NCI-H146 treated with DMSO at 0.1 percent for 48 hours (cell line): ENCODE measurements around the gene NR2F6.
"Not testable (repeated sequence)": the region's sequence is repeated elsewhere in the genome, so short reads cannot be mapped to it uniquely, and the experiment has no call there.

ENCODE experiments used
- DNase-seq: peaks from one replicate; lab custom pipeline; 2025; ENCODE audit not compliant: unreplicated experiment; lab: John Stamatoyannopoulos, UW

Gene NR2F6

DNA sequence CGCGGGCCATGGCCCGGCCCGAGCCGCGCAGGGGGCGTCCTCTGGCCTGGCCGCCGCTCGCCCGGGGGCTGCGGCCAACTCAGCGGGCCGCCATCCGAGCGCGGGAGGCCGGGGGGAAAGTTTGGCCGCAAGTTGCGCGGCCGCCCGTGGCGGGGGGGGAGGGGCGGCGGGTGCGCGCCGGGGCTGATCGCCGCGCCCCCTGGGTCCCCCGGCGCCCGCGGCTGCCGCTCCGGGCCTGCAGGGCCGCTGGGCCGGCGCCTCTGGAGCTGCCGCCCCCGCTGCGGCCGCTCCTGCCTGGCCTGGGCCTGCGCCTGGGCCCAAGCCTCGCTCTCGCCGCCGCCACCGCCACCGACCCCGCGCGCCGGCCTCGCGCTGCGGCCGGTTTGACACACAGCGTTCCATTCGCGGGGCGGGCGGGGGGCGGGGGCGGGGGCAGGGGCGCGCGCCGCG is at the start of gene NR2F6:
NR2F6 (minus strand) TSS at position 385 of the 450 bp plus-strand sequence. CDS start 699 bp downstream, outside the sequence.
- DNase-seq, result no peak

DNA sequence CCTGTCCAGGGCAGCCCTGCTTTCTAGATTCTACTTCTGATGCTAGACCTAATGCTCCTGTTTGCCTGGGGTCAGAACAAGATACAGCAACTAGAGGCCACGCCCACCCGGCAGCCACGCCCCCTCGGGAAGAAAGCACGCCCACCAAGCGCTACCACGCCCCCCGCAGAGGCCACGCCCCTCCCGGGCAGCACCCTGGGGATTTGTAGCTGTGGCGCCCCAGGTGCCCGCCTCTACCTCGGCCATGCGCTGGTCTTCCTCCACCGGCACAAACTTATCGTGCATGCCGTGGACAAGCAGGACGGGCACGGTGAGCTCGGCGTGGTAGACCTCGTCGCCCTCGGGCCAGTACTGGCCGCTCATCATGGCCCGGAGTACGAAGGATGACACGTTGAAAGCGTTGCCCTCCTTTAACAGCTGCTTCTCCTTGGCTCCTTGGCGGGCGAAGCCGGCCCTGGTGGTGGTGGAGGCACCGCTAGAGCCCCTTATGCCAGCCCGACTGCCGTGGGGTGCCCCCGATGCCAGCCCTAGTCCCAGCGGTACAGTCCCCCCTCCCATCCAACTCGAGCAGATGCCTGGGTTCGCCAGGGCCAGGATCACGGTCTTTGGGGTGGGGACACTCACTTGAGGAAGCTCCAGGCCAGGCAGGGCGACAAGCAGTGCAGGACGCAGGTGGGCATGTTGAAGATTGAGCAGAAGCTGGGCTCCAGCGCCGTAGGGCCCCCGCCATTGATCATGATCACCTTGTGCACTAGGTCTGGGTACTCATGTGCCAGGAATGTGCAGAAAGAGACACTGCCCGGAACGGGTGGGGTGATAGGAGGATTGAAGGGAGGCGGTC is 48.6 kb upstream of the NR2F6 start:
- no peak for DNase-seq

DNA sequence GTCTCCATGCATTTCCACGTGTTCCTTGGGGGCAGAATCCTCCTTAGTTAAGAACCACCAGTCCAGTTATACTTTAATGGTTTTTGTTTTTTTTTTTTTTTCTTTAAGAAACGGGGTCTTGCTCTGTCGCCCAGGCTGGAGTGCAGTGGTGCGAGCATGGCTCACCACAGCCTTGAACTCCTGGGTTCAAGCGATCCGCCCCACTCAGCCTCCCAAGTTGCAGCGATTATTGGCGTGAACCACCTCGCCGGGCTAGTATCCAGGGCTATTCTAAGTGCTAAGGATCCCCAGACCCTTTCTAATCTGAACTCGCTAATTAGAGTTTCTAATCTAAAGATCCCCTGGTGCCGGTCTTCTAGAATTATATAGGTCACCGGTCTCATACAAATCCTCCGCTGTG is 47.9 kb upstream of the NR2F6 start:
- DNase-seq, result no peak

DNA sequence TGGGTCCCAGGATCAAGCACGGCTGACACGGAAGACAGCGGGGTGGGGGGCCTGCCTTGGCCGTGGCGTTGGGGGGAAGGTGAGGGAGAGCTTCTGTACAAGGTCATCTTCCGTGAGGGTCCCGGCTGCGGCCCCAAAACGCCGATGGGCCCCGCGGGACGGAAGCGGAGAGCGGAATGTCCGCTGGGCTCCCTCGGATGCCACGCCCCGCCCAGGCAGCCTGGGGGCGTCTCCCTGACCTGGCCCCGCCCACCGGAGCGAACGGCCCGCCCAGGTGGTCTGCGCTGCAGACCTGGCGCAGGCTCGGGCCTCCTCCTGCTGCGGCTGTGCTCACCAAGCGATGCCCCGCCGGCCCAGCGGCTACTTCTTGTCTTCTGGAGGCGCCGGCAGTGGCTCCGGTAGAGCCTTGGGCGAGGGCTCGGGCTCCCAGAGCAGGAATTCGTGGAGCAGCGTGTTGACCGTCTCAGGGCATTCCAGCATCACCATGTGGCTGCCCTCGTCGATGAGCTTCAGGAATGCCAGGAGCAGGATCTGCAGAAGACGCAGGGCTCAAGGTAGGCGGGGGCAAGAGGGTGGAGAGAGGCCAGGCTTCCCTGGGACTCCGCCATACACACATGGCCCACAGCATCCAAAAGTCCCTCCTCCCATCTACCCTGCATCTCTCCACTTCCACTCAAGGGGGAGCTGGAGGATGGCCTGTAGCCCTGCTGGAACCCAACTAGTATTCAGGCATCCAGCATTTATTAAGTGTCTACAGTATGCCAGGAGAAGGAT is 46.8 kb upstream of the NR2F6 start:
- DNase-seq, result peak; percentile 86

DNA sequence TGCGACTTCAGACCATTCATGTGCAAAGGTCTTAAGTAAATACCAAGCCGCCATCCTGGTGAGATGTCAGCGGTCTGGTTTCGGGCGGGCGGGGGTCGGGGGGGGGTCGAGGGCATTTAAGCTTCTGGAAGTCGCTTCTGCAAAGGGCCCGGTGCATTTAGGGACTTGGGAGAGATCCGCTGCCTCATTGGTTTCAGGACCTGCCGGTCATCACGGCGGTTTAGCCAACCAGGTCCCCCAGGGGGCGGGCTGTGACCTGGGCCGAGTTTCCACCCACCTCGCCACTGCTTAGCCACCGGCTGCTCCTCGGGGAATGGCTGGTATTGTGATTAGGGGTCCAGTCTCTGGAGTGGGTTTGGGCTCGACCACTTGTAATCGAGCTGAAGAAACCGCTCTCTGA is 43.8 kb upstream of the NR2F6 start:
- DNase-seq, result peak; percentile 32

DNA sequence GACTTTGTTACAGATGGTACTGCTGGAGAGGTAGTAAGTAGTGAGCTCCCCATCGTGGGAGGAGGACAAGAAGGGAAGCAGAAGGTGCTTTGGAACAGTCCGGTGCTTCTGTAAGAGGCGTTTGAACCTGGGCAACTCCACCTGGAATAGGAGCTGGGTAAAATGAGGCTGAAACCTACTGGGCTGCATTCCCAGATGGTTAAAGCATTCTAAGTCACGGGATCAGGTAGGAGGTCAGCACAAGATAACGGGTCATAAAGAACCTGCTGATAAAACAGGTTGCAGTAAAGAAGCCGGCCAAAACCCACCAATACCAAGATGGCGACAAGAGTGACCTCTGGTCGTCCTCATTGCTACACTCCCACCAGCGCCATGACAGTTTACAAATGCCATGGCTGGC is 41.0 kb upstream of the NR2F6 start:
- no peak for DNase-seq

DNA sequence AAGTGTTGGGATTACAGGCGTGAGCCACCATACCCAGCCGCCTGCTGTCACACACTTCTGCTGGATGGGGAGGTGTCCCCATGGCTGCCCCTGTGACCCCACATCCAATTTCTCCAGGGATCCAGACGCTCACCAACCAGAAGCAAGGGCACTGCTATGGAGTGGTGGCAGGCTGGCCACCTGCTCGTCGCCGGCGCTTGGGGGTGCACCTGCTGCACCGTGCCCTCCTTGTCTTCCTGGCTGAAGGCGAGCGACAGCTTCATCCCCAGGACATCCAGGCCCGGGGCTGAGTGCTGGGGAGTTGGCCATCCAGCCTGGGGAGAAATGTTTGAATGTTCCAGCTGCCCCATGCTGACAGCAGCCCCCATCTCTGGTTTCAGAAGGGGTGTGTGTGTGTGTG is 40.5 kb upstream of the NR2F6 start:
- no peak for DNase-seq

DNA sequence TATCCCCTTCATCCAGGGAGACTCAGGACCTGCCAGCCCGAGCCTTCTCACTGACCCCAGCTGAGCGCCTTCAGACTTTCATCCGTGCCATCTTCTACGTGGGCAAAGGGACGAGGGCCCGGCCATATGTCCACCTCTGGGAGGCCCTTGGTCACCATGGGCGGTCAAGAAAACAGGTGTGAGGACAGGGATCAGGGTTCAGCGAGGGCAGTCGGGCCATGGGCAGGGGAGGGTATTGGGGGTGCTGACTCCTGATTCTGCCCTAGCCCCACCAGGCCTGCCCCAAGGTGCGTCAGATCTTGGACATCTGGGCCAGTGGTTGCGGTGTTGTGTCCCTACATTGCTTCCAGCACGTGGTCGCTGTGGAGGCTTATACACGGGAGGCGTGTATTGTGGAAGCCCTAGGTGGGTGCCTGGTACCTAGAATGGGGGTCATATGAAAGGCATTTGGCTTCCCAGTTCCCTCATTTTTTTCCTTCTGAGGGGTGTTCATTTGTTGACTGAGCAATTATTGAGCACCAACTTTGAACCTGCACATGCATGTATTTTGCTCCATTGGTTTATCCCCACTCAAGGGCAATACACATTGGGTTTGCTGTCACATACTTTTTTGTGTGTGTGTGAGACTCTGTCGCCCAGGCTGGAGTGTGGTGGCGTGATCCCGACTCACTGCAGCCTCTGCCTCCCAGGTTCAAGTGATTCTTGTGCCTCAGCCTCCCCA is 39.9 kb upstream of the NR2F6 start:
- no peak for DNase-seq

DNA sequence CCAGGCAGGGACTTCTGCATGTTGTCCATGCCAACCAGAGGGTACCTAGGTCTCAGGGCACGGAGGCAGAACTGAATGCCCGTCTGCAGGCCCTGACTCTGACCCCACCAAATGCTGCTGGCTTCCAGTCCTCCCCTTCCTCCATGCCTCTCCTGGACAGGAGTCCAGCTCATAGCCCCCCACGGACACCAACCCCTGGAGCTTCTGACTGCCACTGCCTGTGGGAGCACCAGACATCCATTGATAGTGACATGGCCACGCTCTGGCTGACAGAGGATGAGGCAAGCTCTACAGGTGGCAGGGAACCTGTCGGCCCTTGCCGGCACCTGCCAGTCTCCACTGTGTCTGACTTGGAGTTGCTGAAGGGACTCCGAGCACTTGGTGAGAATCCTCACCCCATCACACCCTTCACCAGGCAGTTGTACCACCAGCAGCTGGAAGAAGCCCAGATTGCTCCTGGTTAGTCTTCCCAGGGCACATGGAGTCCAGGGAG is 37.8 kb upstream of the NR2F6 start:
- DNase-seq, result no peak

DNA sequence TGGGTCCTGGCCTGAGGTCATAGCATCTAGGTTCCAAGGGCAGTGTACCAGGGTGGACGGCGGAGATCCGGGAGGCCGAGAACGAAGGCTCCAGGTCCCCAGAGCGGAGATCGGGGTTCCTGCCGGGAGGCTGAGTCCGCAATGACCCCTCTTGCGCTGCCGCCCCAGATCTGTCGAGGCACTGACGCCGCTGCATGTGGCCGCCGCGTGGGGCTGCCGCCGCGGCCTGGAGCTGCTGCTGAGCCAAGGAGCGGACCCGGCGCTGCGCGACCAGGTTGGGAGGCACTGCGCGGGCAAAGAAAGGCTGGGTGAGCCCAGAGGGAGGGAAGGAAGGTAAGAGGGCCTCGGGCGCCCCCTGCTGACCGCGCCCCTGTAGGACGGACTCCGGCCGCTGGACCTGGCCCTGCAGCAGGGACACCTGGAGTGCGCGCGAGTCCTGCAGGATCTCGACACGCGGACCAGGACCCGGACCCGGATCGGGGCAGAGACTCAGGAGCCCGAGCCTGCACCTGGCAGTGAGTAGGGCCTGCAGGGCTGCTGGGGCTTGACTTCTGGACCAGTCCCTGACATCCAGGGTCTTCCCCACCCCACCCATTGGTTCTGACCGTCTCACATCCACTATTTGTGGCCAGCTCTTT is 36.9 kb upstream of the NR2F6 start:
- DNase-seq, result peak; percentile 82

DNA sequence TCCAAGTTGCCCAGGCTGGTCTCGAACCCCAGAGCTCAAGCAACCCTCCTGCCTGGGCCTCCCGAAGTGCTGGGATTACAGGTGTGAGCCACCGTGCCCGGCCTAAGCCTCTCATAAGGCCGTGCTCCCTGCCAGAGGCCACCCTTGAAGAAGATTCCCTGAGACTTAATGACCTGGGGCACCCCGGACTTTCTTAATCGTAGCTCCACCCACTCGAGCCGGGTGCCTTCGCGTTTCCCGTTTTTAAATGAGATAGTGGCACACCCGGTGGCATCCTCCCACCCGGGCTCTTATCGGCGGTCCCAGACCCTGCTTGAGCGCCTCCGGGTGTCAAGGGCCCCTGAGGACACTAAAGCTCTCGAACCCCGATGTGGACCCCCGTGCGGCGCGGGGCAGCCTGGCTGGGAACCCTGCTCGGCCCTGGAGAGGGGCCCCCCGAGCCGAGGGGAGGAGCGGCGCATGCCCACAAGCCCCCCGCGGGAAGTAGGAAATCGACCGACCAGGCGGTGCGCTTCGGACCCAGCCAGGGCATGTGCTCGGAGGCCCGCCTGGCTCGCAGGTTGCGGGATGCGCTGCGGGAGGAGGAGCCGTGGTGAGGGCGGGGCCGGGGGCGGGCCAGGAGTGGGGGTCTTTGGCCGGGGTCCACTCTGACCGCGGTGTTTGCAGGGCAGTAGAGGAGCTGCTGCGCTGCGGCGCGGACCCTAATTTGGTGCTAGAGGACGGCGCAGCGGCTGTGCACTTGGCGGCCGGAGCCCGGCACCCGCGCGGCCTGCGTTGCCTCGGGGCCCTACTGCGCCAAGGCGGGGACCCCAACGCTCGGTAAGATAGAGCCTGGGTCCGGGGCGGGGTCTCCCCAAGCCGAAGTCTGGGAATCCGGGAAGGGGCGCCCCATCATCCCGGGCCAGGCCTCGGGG is 35.9 kb upstream of the NR2F6 start, which contains the start of gene ANKLE1:
ANKLE1 (plus strand) TSS at position 511 of the 914 bp plus-strand sequence; CDS start at position 531, 20 bp downstream.
- peak; percentile 19 for DNase-seq

DNA sequence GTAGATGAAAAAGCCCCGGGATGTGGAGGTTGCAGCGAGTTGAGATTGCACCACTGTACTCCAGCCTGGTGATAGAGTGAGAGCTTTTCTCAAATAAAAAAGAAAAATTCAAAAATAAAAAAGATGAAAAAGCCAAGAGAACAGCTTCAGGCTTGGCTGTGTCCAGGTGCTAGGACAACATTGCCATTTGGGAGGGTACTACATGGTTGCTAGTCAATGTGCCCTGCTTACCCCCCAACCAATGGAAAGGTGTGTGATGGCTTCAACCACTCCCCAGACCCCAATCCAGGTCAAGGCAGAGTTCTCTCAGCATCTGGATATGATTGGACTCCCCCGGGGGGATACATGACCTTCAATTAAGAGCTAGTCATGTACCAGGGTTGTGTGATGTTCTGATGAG is 33.7 kb upstream of the NR2F6 start:
- DNase-seq, result no peak

DNA sequence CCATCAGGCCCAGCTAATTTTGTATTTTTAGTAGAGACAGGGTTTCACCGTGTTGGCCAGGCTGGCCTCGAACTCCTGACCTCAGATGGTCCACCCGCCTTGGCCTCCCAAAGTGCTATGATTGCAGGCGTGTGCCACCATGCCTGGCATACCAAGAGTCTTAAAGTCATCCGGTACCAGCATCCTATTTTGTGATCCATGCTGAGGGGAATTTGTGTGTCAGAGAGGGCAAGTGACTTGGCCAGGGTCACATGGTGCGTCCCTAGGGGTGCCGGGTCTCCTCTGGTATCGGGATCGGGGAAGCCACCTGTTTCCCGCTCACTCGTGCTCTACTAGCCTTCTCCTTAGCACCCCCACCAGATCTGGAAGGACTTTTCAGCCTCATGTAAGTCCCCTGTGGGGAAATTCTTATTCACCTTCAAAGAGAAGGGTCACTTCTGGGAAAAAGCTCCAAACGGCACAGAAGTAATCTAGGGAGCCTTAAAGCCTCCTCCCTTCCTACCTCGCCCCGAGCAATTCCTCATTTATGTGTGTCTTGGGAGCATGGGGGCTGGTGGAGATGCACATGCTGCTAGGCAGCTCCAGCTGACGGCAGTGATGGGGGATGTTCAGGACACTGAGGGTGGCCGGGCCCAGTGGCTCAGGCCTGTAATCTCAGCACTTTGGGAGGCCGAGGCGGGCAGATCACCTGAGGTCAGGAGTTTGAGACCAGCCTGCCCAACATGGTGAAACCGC is 29.9 kb upstream of the NR2F6 start:
- DNase-seq, result no peak

DNA sequence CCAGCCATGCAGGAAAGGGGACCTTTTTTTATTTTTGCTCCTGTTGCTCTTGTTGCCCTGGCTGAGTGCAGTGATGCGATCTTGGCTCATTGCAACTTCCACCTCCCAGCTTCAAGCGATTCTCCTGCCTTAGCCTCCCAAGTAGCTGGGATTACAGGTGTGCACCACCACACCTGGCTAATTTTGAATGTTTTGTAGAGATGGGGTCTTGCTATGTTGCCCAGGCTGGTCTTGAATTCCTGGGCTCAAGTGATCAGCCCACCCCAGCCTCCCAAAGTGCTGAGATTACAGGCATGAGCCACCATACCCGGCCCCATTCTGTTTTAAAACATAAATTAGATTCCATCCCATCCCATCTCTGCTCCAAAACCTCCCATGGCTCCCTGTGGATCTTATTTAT is 29.2 kb upstream of the NR2F6 start:
- DNase-seq, result not testable (repeated sequence)

DNA sequence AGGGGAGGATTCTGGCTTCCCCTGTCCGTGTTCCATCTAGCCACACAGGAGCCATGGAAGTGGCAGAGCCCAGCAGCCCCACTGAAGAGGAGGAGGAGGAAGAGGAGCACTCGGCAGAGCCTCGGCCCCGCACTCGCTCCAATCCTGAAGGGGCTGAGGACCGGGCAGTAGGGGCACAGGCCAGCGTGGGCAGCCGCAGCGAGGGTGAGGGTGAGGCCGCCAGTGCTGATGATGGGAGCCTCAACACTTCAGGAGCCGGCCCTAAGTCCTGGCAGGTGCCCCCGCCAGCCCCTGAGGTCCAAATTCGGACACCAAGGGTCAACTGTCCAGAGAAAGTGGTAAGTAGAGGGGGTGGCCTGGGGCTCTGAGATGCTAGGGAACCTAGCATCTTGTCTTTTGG is 23.0 kb upstream of the NR2F6 start:
- no peak for DNase-seq

DNA sequence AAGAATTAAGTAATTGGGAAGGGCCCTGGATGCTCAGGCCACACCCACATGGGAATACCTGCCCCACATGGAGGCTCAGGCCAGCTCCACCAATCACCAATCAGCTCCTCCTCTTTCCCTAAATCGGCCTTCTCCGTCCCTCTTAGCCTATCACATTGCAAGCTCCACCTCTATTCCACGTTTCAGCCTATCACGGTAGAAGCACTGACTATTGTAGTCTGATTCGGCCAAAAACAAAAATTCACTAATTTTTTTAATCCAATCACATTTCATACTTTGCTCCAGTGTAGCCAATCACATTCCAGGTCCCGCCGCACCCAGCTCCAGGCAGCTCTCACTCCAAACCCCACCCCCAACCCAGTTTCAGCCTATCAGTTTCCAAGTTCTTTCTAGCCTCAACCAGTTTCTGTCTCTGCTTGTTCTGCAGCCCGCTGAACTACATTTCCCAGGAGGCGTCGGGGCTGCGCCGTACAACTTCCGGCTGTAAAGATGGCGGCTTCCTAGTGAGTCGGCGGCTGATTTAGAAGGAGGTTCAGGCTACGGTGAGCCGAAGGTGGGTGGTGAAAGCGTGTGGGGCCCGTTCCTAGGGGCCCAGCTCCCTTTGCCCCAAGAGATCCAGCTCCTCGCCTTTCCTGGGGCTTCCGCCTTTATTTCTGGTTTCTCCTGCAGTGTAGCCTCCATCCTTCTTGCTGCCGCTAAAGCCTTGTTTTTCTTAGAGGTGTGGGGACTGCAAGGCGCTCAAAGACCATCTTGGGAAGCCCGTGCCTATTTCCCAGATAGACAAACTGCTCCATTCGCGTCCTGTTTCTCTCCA is 21.5 kb upstream of the NR2F6 start, which contains the start of gene BABAM1:
BABAM1 (plus strand) TSS at position 469 of the 814 bp plus-strand sequence. CDS start 1,364 bp downstream, outside the sequence.
- peak; percentile 99 for DNase-seq

DNA sequence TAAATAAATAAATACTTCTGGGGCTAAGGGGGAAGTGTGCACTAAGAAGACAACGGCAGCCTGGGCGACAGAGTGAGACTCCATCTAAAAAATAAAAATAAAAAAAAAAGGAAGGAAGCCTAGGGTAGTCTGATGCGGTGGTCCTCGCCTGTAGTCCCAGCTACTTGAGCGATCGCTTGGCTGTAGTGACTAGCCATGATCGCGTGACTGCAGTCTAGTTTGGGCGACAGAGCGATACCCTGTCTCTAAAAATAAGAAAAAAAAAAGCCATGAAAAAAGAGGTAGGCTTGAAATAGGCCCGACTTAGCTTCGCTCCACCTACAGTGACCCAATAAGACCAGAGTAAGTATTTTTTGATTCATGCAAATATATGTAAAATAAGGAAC is 20.9 kb upstream of the NR2F6 start:
- DNase-seq, result no peak

DNA sequence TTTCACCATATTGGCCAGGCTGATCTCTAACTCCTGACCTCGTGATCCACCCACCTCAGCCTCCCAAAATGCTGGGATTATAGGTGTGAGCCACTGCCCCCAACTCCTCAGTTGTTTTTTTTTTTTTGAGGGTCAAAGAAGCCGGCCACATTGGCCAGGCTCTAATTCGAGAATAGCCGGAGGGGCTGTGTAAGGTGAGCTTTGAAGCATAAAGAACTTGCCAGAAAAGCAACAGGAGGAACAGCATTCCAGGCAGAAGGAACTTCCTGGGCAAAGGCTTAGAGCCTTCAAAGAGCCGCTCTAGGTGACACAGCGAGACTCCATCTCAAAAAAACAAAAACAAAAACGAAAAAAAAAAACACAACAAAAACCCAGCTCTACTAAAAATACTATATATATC is 20.3 kb upstream of the NR2F6 start:
- DNase-seq, result no peak
